HPDE6-E6E7 (cell line): Measurements from ENCODE around the gene CDKL4.
"Not testable (repeated sequence)": the region's sequence is repeated elsewhere in the genome, so short reads cannot be mapped to it uniquely, and the experiment has no call there.

Experiments used
- DNase-seq: peaks from one replicate; pipeline ENCODE4 v3.0.0; 2011; ENCODE audit warnings: missing footprints; ENCODE audit errors: extremely low spot score

The CDKL4 gene

GRCh38 chr2:39142904-39143605 is 100.7 kb downstream of the CDKL4 start:
- no peak for DNase-seq

- no peak for DNase-seq
Measured at GRCh38 chr2:39141334-39142271, 102.2 kb downstream of the CDKL4 start.

GRCh38 chr2:39140948-39141333 is 102.8 kb downstream of the CDKL4 start:
- not testable (repeated sequence) for DNase-seq

GRCh38 chr2:39140322-39140847 is 103.4 kb downstream of the CDKL4 start:
- no peak for DNase-seq

- DNase-seq, result no peak
Measured at GRCh38 chr2:39139511-39140237, 104.1 kb downstream of the CDKL4 start.

GRCh38 chr2:39138837-39139211 is 104.9 kb downstream of the CDKL4 start:
- DNase-seq, result no peak

- DNase-seq, result not testable (repeated sequence)
Measured at GRCh38 chr2:39138187-39138836, 105.5 kb downstream of the CDKL4 start.

GRCh38 chr2:39136799-39137198 is 107.0 kb downstream of the CDKL4 start:
- no peak for DNase-seq

- DNase-seq, result no peak
Measured at GRCh38 chr2:39135690-39136259, 108.0 kb downstream of the CDKL4 start.

- DNase-seq, result no peak
Measured at GRCh38 chr2:39133215-39133851, 110.4 kb downstream of the CDKL4 start.

- DNase-seq, result no peak
Measured at GRCh38 chr2:39128919-39129391, 114.8 kb downstream of the CDKL4 start.

GRCh38 chr2:39127973-39128372 is 115.8 kb downstream of the CDKL4 start:
- DNase-seq, result no peak
